NCI-H1694 (cell line): ENCODE results near the gene GGA3.
A peak's percentile ranks its signal among the peaks of the same experiment; 100 is the strongest.

Experiments
- DNase-seq: peaks from one replicate; lab custom pipeline; 2025; lab: John Stamatoyannopoulos, UW

The GGA3 gene

DNA sequence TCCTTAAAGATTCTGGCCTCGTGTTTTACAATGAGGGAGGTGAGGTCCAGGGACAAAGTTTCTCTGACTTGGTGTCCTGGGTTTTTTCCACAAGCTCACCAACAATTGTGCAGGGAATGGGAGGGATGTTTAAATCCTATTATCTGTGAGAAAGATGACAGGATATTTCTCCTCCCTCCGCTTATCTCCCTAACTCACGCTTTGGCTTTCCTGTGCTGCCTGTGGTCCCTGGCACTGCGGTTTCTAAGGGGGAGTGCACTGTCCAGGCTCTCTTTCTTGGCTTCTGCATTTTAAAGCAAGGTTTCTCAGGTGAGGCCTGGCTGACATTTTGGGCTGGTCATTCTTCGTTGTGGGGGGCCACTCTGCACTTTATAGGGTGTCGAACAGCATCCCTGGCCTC lies 16.4 kb downstream of the GGA3 start:
- no peak for DNase-seq

DNA sequence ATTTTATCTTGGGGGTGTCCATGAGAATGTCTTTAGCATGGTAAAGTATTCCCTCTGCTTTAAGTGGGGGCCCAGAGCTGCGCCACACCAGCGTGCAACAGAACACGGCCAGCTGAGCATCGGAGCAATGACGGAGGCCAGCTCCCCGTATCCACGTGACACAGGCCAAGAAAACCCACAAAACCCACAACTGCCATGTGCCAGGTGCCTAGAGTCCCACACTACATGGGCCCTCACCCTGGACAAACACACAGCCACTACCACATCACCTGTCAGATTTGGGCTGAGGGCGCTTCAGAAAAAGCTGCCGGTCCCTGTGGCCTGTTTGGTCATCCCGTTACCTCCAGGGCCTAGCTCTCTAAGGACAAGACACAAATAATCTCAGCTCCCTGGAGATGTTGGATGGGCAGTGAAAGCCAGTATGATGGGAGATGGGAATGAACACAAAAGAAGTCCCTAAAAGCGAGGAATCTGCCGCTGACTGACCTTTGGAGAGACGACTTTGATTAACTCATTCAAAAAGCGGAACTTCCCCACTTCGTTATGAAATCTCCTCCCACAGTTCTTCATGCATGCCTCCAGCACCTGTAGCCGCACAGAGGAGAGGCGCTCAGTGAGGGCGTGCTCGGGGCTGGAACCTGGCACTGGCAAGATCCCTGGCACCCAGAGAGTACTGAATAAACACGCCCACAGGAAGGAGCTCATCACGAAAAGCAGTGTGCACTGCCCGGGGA lies 17.1 kb downstream of the GGA3 start:
- DNase-seq: no peak

DNA sequence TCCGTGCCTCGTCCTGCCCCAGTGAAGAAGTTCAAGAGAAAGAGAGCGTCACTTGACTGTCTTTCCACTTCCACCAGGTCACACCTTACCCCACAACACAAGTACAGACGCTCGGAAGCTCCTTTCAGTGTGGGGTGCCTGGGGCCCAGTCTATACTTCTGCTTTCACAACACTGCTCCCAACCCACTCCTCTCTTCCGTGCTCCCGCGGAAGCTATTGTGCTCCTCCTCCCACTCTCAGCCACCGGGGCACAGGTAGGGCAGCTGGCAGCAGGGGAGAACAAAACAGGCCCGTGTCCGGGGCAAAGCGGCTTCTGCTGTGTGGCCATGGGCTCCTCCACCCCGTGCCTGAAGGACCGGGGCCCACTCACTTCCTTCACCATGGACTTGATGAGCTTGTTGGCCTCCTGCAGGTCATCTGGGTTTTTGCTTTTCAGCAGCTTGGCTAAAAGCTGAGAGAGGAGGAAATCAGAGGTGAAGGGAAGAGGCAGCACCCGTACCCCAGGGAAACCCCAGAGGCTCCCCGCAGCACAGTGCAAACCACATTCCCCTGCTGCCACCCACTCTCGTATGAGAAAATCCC lies 18.9 kb downstream of the GGA3 start:
- no peak for DNase-seq

GRCh38 chr17:75241996-75242460 lies 19.4 kb downstream of the GGA3 start:
- DNase-seq: no peak

GRCh38 chr17:75241502-75241901 lies 19.9 kb downstream of the GGA3 start:
- no peak for DNase-seq

- no peak for DNase-seq
Observed at GRCh38 chr17:75241143-75241430, 20.3 kb downstream of the GGA3 start.

GRCh38 chr17:75240394-75241142 lies 20.8 kb downstream of the GGA3 start:
- DNase-seq: peak; percentile 49

- no peak for DNase-seq
Observed at GRCh38 chr17:75239778-75240393, 21.5 kb downstream of the GGA3 start.

- no peak for DNase-seq
Observed at GRCh38 chr17:75239214-75239613, 22.2 kb downstream of the GGA3 start.

GRCh38 chr17:75238684-75239191 lies 22.7 kb downstream of the GGA3 start:
- peak; percentile 3 for DNase-seq

GRCh38 chr17:75238020-75238580 lies 23.3 kb downstream of the GGA3 start:
- no peak for DNase-seq

GRCh38 chr17:75237100-75238014 lies 24.0 kb downstream of the GGA3 start:
- no peak for DNase-seq

DNA sequence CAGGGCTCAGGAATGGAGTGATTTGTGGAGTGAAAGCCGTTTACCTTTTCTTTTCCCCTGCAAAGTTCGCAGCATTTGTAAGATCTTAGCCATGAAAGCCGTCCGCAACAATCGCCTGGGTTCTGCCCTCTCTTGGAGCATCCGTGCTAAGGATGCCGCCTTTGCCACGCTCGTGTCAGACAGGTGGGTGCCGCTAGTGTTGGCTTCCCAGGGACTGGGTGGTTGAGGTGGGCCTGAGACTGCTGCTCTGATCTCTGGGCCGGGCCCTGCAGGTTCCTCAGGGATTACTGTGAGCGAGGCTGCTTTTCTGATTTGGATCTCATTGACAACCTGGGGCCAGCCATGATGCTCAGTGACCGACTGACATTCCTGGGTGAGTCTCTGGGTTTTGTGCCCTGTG lies 28.6 kb downstream of the GGA3 start:
- DNase-seq: no peak

GRCh38 chr17:75231741-75232464 lies 29.5 kb downstream of the GGA3 start:
- no peak for DNase-seq

GRCh38 chr17:75231071-75231470 lies 30.3 kb downstream of the GGA3 start:
- DNase-seq: no peak

DNA sequence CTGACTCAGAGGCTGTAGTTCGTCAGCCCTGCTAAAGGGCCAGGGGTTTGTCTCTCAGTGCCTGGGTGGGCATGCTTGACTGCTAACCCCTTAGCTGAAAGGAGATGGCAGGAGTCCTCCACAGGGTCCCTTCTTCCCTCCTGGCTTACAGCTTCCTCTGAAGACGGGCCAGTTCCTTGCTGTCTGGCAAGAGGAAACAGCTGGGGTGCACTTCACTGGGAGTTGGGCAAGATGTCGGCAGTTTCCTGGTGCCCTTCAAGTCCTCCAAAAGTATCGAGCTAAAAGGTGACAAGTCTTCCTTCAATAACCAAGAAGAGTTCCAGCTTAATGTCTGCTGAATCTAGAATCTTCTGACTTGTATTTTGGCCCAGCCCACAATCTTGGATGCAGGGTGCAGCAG lies 32.6 kb downstream of the GGA3 start:
- no peak for DNase-seq

- no peak for DNase-seq
Observed at GRCh38 chr17:75228305-75228704, 33.1 kb downstream of the GGA3 start.

- no peak for DNase-seq
Observed at GRCh38 chr17:75227729-75228128, 33.7 kb downstream of the GGA3 start.

DNA sequence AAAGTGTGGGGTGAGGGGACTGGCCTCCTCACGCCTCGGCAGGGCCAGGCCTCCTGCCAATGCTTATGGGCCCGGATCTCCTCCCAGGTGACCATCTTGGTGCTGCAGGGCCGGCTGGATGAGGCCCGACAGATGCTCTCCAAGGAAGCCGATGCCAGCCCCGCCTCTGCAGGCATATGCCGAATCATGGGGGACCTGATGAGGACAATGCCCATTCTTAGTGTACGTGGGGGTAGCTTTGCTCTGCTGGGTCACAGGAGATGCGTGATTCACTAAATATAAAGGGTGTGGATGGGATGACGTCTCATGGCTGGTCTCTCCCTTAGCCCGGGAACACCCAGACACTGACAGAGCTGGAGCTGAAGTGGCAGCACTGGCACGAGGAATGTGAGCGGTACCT lies 36.4 kb downstream of the GGA3 start:
- no peak for DNase-seq

DNA sequence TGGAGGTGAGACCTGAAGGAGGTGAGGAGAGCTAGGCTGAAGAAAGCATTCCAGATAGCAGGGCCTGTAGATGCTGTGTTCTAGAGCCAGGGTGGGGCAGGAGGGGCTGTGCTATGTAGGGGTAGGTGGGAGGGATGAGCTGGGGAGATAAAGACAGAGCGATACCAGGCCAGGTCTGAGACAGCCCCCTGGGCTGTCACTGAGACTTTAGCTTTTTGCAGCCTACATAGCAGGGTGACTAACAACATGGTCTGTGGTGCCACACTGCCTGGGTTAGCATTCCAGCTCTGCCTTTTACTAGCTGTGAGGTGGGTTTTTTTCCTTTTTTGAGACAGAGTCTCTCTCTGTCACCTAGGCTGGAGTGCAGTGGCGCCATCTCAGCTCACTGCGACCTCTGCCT lies 41.6 kb downstream of the GGA3 start:
- no peak for DNase-seq

GRCh38 chr17:75218131-75218530 lies 43.3 kb downstream of the GGA3 start:
- no peak for DNase-seq
